Fibroblast of pulmonary artery (primary cell): ENCODE data around the gene ENAH.

Source experiments
- DNase-seq: peaks from one replicate; pipeline ENCODE4 v3.0.0-alpha.2; 2010; ENCODE audit warnings: low read depth
- H3K4me3 ChIP-seq: replicated peaks from 2 replicates; pipeline ENCODE4 v1.5.1; 2011; ENCODE audit warnings: low read depth, mild to moderate bottlenecking, control low read depth, low read length, moderate library complexity
- CTCF ChIP-seq: IDR thresholded peaks from 2 replicates; pipeline ENCODE4 v1.5.1; 2011; ENCODE audit warnings: mild to moderate bottlenecking, control low read depth, low read length, inconsistent platforms; ENCODE audit errors: missing control alignments

ENAH gene

GRCh38 chr1:225674381-225674780 lies 21.5 kb upstream of the ENAH start:
- H3K4me3 ChIP-seq: no peak overlapping the region
- no peak for TF ChIP-seq CTCF
- DNase-seq: no peak

- TF ChIP-seq CTCF: no peak
- no peak overlapping the region for H3K4me3 ChIP-seq
- no peak for DNase-seq
Observed at GRCh38 chr1:225670806-225671733, 18.1 kb upstream of the ENAH start.

GRCh38 chr1:225670356-225670755 lies 17.4 kb upstream of the ENAH start:
- no peak for DNase-seq
- no peak for TF ChIP-seq CTCF

GRCh38 chr1:225668222-225668621 lies 15.3 kb upstream of the ENAH start:
- no peak overlapping the region for H3K4me3 ChIP-seq
- DNase-seq: no peak
- no peak for TF ChIP-seq CTCF

More at GRCh38 chr1:225670356-225670755, 17.4 kb upstream of the ENAH start:
- no peak overlapping the region for H3K4me3 ChIP-seq

GRCh38 chr1:225667362-225667761 lies 14.4 kb upstream of the ENAH start:
- no peak for DNase-seq
- no peak overlapping the region for H3K4me3 ChIP-seq
- no peak for TF ChIP-seq CTCF

GRCh38 chr1:225666495-225666894 lies 13.6 kb upstream of the ENAH start:
- no peak for DNase-seq
- no peak for TF ChIP-seq CTCF
- no peak overlapping the region for H3K4me3 ChIP-seq

- DNase-seq: no peak
- TF ChIP-seq CTCF: no peak
- no peak overlapping the region for H3K4me3 ChIP-seq
Observed at GRCh38 chr1:225664762-225665161, 11.8 kb upstream of the ENAH start.
